HCT116 (cell line): ENCODE results near the gene FHIT. TPM values are rescaled to one million over a fixed set of nuclear protein-coding genes. Genes with fewer than 3 reads are reported as not detected.

Source experiments
- ATAC-seq: fragments of 200-7000 bp; cut with Tn5 transposase; 2 replicates; pipeline ENCODE4 v1.9.1; 2020; ENCODE audit warnings: mild to moderate bottlenecking, moderate library complexity
- BruUV-seq: library from RNA; stranded (reverse); fragments of 400-500 nt; replicated peaks from 2 replicates; lab custom pipeline; 2021; lab: Mats Ljungman, UMichigan
- CTCF ChIA-PET: fragments of 300-600 bp; sonication (Branson Sonifier 250); formaldehyde crosslinking; loops from one replicate; lab custom pipeline; 2021; ENCODE audit warnings: antibody characterized with exemption; lab: Charles Lee
- POLR2A ChIA-PET: fragments of 300-600, 350-600 bp; sonication (Branson Sonifier 250); formaldehyde crosslinking; loops from one replicate; lab custom pipeline; 2021; ENCODE audit warnings: antibody characterized with exemption; lab: Charles Lee
- RAD21 ChIA-PET, 2 experiments: fragments of 300-600 bp; sonication (Branson Sonifier 250); formaldehyde crosslinking; loops; one replicate each; lab custom pipeline; 2023; ENCODE audit warnings: low total read pairs in 2 of 2; ENCODE audit not compliant: uncharacterized antibody in 2 of 2, unreplicated experiment in 2 of 2, low non-redundant PET in 1 of 2; lab: Charles Lee
- DNase-seq: peaks from one replicate; pipeline ENCODE4 v3.0.0-alpha.2; 2010; ENCODE audit warnings: low read depth, low spot score
- H2AFZ ChIP-seq: fragments of 200-600 bp; shearing (Covaris generic), sonication (generic); 2 replicates; pipeline ENCODE4 v1.6.1; 2017; ENCODE audit warnings: low read depth, mixed run types, mixed read lengths, antibody characterized with exemption, low read length; ENCODE audit not compliant: poor library complexity, severe bottlenecking
- H3K27ac ChIP-seq: 2 replicates; pipeline ENCODE4 v1.5.1; 2012; ENCODE audit warnings: low read depth, low read length
- H3K27me3 ChIP-seq: fragments of 200-600 bp; sonication (generic); 2 replicates; pipeline ENCODE4 v1.6.1; 2016; ENCODE audit warnings: mixed run types, low read length, mixed read lengths; ENCODE audit not compliant: insufficient read depth
- H3K36me3 ChIP-seq, 2 experiments: fragments of 200-500 bp in 1 of 2; fragments of 200-600 bp in 1 of 2; sonication (Bioruptor generic) in 1 of 2; sonication (generic) in 1 of 2; 2 replicates each; pipeline versions ENCODE4 v1.5.1 to v1.6.1; 2014 to 2016; ENCODE audit warnings: low read length in 2 of 2, inconsistent platforms in 1 of 2, mixed read lengths in 1 of 2, mixed run types in 1 of 2; ENCODE audit not compliant: insufficient read depth in 2 of 2, control insufficient read depth in 1 of 2
- H3K4me1 ChIP-seq, 2 experiments: fragments of 200-600 bp in 1 of 2; sonication (generic) in 1 of 2; 2 replicates each; pipeline versions ENCODE4 v1.5.1 to v1.6.1; 2012 to 2017; ENCODE audit warnings: low read length in 2 of 2, inconsistent platforms in 1 of 2, mild to moderate bottlenecking in 1 of 2, mixed read lengths in 1 of 2, mixed run types in 1 of 2, moderate library complexity in 1 of 2; ENCODE audit not compliant: insufficient read depth in 2 of 2, control insufficient read depth in 1 of 2
- H3K4me2 ChIP-seq: fragments of 200-600 bp; sonication (generic); 2 replicates; pipeline ENCODE4 v1.6.1; 2017; ENCODE audit warnings: mixed run types, low read length, mixed read lengths
- H3K4me3 ChIP-seq, 2 experiments: fragments of 200-600 bp in 1 of 2; sonication (generic) in 1 of 2; replicated peaks in 1 of 2; 2 replicates each; pipeline ENCODE4 v1.5.1; 2011 to 2016; ENCODE audit warnings: low read length in 2 of 2, control low read depth in 1 of 2, low read depth in 1 of 2, mild to moderate bottlenecking in 1 of 2, mixed read lengths in 1 of 2, mixed run types in 1 of 2
- H3K79me2 ChIP-seq: fragments of 200-600 bp; sonication (generic); 2 replicates; pipeline ENCODE4 v1.6.1; 2017; ENCODE audit warnings: mild to moderate bottlenecking, mixed run types, low read length, moderate library complexity, mixed read lengths; ENCODE audit not compliant: insufficient read depth
- H3K9ac ChIP-seq: fragments of 200-600 bp; sonication (generic); 2 replicates; pipeline ENCODE4 v1.6.1; 2016; ENCODE audit warnings: low read length, mixed read lengths
- H3K9me2 ChIP-seq: fragments of 200-600 bp; sonication (generic), shearing (Covaris generic); 2 replicates; pipeline ENCODE4 v1.6.1; 2017; ENCODE audit warnings: mixed run types, mild to moderate bottlenecking, moderate library complexity; ENCODE audit not compliant: insufficient read depth
- H3K9me3 ChIP-seq, 2 experiments: fragments of 200-500 bp in 1 of 2; fragments of 200-600 bp in 1 of 2; sonication (Bioruptor generic) in 1 of 2; sonication (generic) in 1 of 2; 2 replicates each; pipeline ENCODE4 v1.6.1; 2014 to 2017; ENCODE audit warnings: low read length in 2 of 2, mixed read lengths in 2 of 2, inconsistent platforms in 1 of 2, low read depth in 1 of 2, mild to moderate bottlenecking in 1 of 2, mixed run types in 1 of 2, moderate library complexity in 1 of 2; ENCODE audit not compliant: control insufficient read depth in 1 of 2, insufficient read depth in 1 of 2
- H4K20me1 ChIP-seq: fragments of 200-600 bp; sonication (generic), shearing (Covaris generic); 2 replicates; pipeline ENCODE4 v1.6.1; 2017; ENCODE audit warnings: mixed run types, mild to moderate bottlenecking, moderate library complexity; ENCODE audit not compliant: insufficient read depth
- EGR1 ChIP-seq: IDR thresholded peaks from 2 replicates; pipeline ENCODE4 v1.6.1; 2012; ENCODE audit warnings: low read depth
- FOSL1 ChIP-seq: IDR thresholded peaks from 2 replicates; pipeline ENCODE4 v1.6.1; 2012; ENCODE audit warnings: low read depth
- POLR2A ChIP-seq: IDR thresholded peaks from 2 replicates; pipeline ENCODE4 v1.7.0; 2011; ENCODE audit warnings: borderline replicate concordance; ENCODE audit not compliant: insufficient read depth, insufficient read length; ENCODE audit errors: extremely low read depth
- POLR2AphosphoS5 ChIP-seq: IDR thresholded peaks from 2 replicates; pipeline ENCODE4 v1.6.1; 2011; ENCODE audit warnings: mild to moderate bottlenecking, low read depth, low read length, moderate library complexity
- RAD21 ChIP-seq: IDR thresholded peaks from 2 replicates; pipeline ENCODE4 v1.6.1; 2012; ENCODE audit warnings: low read depth, mild to moderate bottlenecking
- SIN3A ChIP-seq: IDR thresholded peaks from 2 replicates; pipeline ENCODE4 v1.6.1; 2012; ENCODE audit warnings: low read depth
- SP1 ChIP-seq: IDR thresholded peaks from 2 replicates; pipeline ENCODE4 v1.6.1; 2012; ENCODE audit warnings: low read depth
- YY1 ChIP-seq: IDR thresholded peaks from 2 replicates; pipeline ENCODE4 v1.6.1; 2011; ENCODE audit warnings: low read length, low read depth, moderate library complexity, mild to moderate bottlenecking; ENCODE audit not compliant: insufficient replicate concordance; ENCODE audit errors: extremely low read depth
- ZFX ChIP-seq: fragments of 450-650 bp; IDR thresholded peaks from 2 replicates; pipeline ENCODE4 v1.6.1; 2017
- ZNF274 ChIP-seq: fragments of 200-500 bp; sonication (Bioruptor generic); IDR thresholded peaks from 2 replicates; pipeline ENCODE4 v1.6.1; 2014; ENCODE audit warnings: mild to moderate bottlenecking, low read depth, low read length, inconsistent platforms
- intact Hi-C: fragments of 100-400 bp; cut with micrococcal nuclease; formaldehyde crosslinking; loops from 2 replicates; pipeline ENCODE4 v1.10.0; 2022
- total RNA-seq: library from RNA; stranded (reverse); gene quantifications from one replicate; pipeline ENCODE4 v1.2.1, GENCODE V29; 2021; ENCODE audit not compliant: unreplicated experiment
- TF ChIP-seq, protein P1 (sequence below), 3 experiments: fragments of 200-600 bp in 1 of 3; sonication (generic) in 1 of 3; IDR thresholded peaks in 2 of 3; conservative IDR thresholded peaks in 1 of 3; 2 replicates each; pipeline ENCODE4 v1.5.1; 2012 to 2017; ENCODE audit warnings: low read depth in 2 of 3, low read length in 2 of 3, antibody characterized with exemption in 1 of 3, borderline replicate concordance in 1 of 3, control low read depth in 1 of 3, mild to moderate bottlenecking in 1 of 3, mixed read lengths in 1 of 3, mixed run types in 1 of 3, moderate library complexity in 1 of 3; ENCODE audit not compliant: insufficient read depth in 1 of 3
- TF ChIP-seq, protein P2 (sequence below): IDR thresholded peaks from 2 replicates; pipeline ENCODE4 v1.6.1; 2012
- TF ChIP-seq, protein P3 (sequence below): IDR thresholded peaks from 2 replicates; pipeline ENCODE4 v1.6.1; 2012

The FHIT gene
- total RNA-seq, 1 experiment from 2014 or later, result 20.1 TPM

- ChIA-PET POLR2A (no interaction called here), RAD21 (no interaction called here), CTCF (no interaction called here)
- Histone ChIP-seq H4K20me1 (no peaks in the 10 kb centered on the region), H3K4me1 (no peaks in the 10 kb centered on the region), H3K36me3 (no peaks in the 10 kb centered on the region), H2AFZ (no peak overlapping the region), H3K27ac (no peak overlapping the region), H3K9ac (no peak overlapping the region), H3K9me2 (no peaks in the 10 kb centered on the region), H3K27me3 (no peaks in the 10 kb centered on the region), H3K4me2 (no peak overlapping the region), H3K9me3 (no peaks in the 10 kb centered on the region), H3K79me2 (no peaks in the 10 kb centered on the region), H3K4me3 (no peak overlapping the region)
- ATAC-seq, result no peak
- TF ChIP-seq SIN3A (no peak), YY1 (no peak), POLR2AphosphoS5 (no peak), ZNF274 (no peak), ZFX (no peak), FOSL1 (no peak), EGR1 (no peak), POLR2A (no peak), RAD21 (no peak), SP1 (no peak)
- TF ChIP-seq, protein P1, sequence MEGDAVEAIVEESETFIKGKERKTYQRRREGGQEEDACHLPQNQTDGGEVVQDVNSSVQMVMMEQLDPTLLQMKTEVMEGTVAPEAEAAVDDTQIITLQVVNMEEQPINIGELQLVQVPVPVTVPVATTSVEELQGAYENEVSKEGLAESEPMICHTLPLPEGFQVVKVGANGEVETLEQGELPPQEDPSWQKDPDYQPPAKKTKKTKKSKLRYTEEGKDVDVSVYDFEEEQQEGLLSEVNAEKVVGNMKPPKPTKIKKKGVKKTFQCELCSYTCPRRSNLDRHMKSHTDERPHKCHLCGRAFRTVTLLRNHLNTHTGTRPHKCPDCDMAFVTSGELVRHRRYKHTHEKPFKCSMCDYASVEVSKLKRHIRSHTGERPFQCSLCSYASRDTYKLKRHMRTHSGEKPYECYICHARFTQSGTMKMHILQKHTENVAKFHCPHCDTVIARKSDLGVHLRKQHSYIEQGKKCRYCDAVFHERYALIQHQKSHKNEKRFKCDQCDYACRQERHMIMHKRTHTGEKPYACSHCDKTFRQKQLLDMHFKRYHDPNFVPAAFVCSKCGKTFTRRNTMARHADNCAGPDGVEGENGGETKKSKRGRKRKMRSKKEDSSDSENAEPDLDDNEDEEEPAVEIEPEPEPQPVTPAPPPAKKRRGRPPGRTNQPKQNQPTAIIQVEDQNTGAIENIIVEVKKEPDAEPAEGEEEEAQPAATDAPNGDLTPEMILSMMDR (IDR thresholded peaks at IDR 0.05 in 2 of 3, conservative IDR thresholded peaks at IDR 0.05 in 1 of 3; ENCODE audit: borderline replicate concordance in 1 of 3, insufficient read depth in 1 of 3, low read depth in 2 of 3, low read length in 2 of 3), result no peak
- TF ChIP-seq, protein P2, sequence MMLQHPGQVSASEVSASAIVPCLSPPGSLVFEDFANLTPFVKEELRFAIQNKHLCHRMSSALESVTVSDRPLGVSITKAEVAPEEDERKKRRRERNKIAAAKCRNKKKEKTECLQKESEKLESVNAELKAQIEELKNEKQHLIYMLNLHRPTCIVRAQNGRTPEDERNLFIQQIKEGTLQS, result no peak
- TF ChIP-seq, protein P3, sequence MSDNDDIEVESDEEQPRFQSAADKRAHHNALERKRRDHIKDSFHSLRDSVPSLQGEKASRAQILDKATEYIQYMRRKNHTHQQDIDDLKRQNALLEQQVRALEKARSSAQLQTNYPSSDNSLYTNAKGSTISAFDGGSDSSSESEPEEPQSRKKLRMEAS, result no peak
- no TSS peak for BruUV-seq
- intact Hi-C loops, result no loop called here
- no peak for DNase-seq
These were observed 534.7 kb downstream of the FHIT start for GRCh38 chr3:60716573-60716972.
